AG09319 (cell line): Measurements from ENCODE around the gene FRG2C.
A peak's percentile ranks its signal among the peaks of the same experiment; 100 is the strongest.
"Not testable (repeated sequence)": the region's sequence is repeated elsewhere in the genome, so short reads cannot be mapped to it uniquely, and the experiment has no call there.

Experiments used
- DNase-seq: peaks from one replicate; pipeline ENCODE4 v3.0.0-alpha.2; 2010; ENCODE audit warnings: low read depth; ENCODE audit errors: extremely low read depth
- CTCF ChIP-seq: IDR thresholded peaks from 2 replicates; pipeline ENCODE4 v1.5.1; 2011; ENCODE audit warnings: low read depth, mild to moderate bottlenecking, inconsistent platforms, low read length, moderate library complexity

The FRG2C gene

GRCh38 chr3:75664028-75664427 is at the start of gene FRG2C:
TSS of gene FRG2C (plus strand) at chr3:75664328. CDS start at chr3:75664380, 52 bp downstream.
- not testable (repeated sequence) for DNase-seq

- DNase-seq: not testable (repeated sequence)
Observed at GRCh38 chr3:75618666-75619305, 45.3 kb upstream of the FRG2C start.

GRCh38 chr3:75619481-75620031 is 44.6 kb upstream of the FRG2C start:
- DNase-seq: not testable (repeated sequence)

- DNase-seq: not testable (repeated sequence)
Observed at GRCh38 chr3:75621772-75622171, 42.4 kb upstream of the FRG2C start.

- DNase-seq: not testable (repeated sequence)
Observed at GRCh38 chr3:75623656-75624055, 40.5 kb upstream of the FRG2C start.

- DNase-seq: not testable (repeated sequence)
Observed at GRCh38 chr3:75630887-75631535, 33.1 kb upstream of the FRG2C start.

- no peak for DNase-seq
- no peak for TF ChIP-seq CTCF
Observed at GRCh38 chr3:75631541-75631940, 32.6 kb upstream of the FRG2C start.

GRCh38 chr3:75638947-75639346 is 25.2 kb upstream of the FRG2C start:
- DNase-seq: not testable (repeated sequence)

- peak; percentile 52 for DNase-seq
Observed at GRCh38 chr3:75641107-75641517, 23.0 kb upstream of the FRG2C start.

- peak; percentile 8 for DNase-seq
Observed at GRCh38 chr3:75643031-75643800, 20.9 kb upstream of the FRG2C start.

GRCh38 chr3:75645548-75645947 is 18.6 kb upstream of the FRG2C start:
- not testable (repeated sequence) for DNase-seq

More at GRCh38 chr3:75643031-75643800, 20.9 kb upstream of the FRG2C start:
- TF ChIP-seq CTCF: peak; percentile 30

GRCh38 chr3:75650191-75650590 is 13.9 kb upstream of the FRG2C start:
- DNase-seq: no peak
- TF ChIP-seq CTCF: no peak

- DNase-seq: not testable (repeated sequence)
Observed at GRCh38 chr3:75655101-75655904, 8.8 kb upstream of the FRG2C start.

GRCh38 chr3:75655956-75656355 is 8.2 kb upstream of the FRG2C start:
- DNase-seq: not testable (repeated sequence)
